Karpas-422 (cell line): Measurements from ENCODE around the gene SNRPN. TPM values are rescaled to one million over a fixed set of nuclear protein-coding genes. Genes with fewer than 3 reads are reported as not detected.

Experiments
- DNase-seq: peaks from one replicate; pipeline ENCODE4 v3.0.0-alpha.2; 2015
- H2AFZ ChIP-seq: fragments of 200-600 bp; sonication (generic); 2 replicates; pipeline ENCODE4 v1.6.1; 2014; ENCODE audit warnings: antibody characterized with exemption, low read length, mixed read lengths
- H3K27ac ChIP-seq: fragments of 200-600 bp; sonication (generic); 2 replicates; pipeline ENCODE4 v1.5.1; 2014; ENCODE audit warnings: mild to moderate bottlenecking, low read length, moderate library complexity
- H3K27me3 ChIP-seq: fragments of 200-600 bp; sonication (generic); 2 replicates; pipeline ENCODE4 v1.6.1; 2014; ENCODE audit warnings: low read length, mixed read lengths
- H3K36me3 ChIP-seq: fragments of 200-600 bp; sonication (generic); 2 replicates; pipeline ENCODE4 v1.6.1; 2014; ENCODE audit warnings: low read length, mixed read lengths; ENCODE audit not compliant: insufficient read depth
- H3K4me1 ChIP-seq: fragments of 200-600 bp; sonication (generic); 2 replicates; pipeline ENCODE4 v1.6.1; 2014; ENCODE audit warnings: mild to moderate bottlenecking, low read length, mixed read lengths
- H3K4me2 ChIP-seq: fragments of 200-600 bp; sonication (generic); 2 replicates; pipeline ENCODE4 v1.6.1; 2014; ENCODE audit warnings: low read length, low read depth, mild to moderate bottlenecking; ENCODE audit not compliant: poor library complexity, severe bottlenecking
- H3K4me3 ChIP-seq: fragments of 200-600 bp; sonication (generic); 2 replicates; pipeline ENCODE4 v1.5.1; 2014; ENCODE audit warnings: mild to moderate bottlenecking, antibody characterized with exemption, low read length, mixed read lengths
- H3K79me2 ChIP-seq: fragments of 200-600 bp; sonication (generic); 2 replicates; pipeline ENCODE4 v1.6.1; 2014; ENCODE audit warnings: mild to moderate bottlenecking, low read length, mixed read lengths
- H3K9ac ChIP-seq: fragments of 200-600 bp; sonication (generic); 2 replicates; pipeline ENCODE4 v1.6.0; 2014; ENCODE audit warnings: low read length
- H3K9me2 ChIP-seq: fragments of 200-600 bp; sonication (generic), shearing (Covaris generic); replicated peaks from 2 replicates; pipeline ENCODE4 v1.6.0; 2014; ENCODE audit warnings: mild to moderate bottlenecking, low read length, moderate library complexity; ENCODE audit not compliant: insufficient read depth
- H3K9me3 ChIP-seq: fragments of 300-700, 200-600 bp; sonication (generic); 2 replicates; pipeline ENCODE4 v1.6.1; 2014; ENCODE audit warnings: low read length, mixed read lengths
- H4K20me1 ChIP-seq: fragments of 200-600 bp; sonication (generic); 2 replicates; pipeline ENCODE4 v1.6.1; 2014; ENCODE audit warnings: mild to moderate bottlenecking, antibody characterized with exemption, low read length, low read depth; ENCODE audit not compliant: insufficient read depth
- total RNA-seq: library from RNA; depleted of rRNA; stranded (reverse); fragments of >200 nt; shearing (Covaris generic); gene quantifications from 2 replicates; pipeline ENCODE4 v1.2.3, GENCODE V29; 2014; ENCODE audit warnings: low replicate concordance

Gene SNRPN
- total RNA-seq, 1 experiment from 2014 or later = 116 TPM

GRCh38 chr15:24955531-24955921 lies 739 bp downstream of the SNRPN start:
- Histone ChIP-seq H3K9ac (peak overlapping the region; percentile 80), H3K4me1 (peaks cover 5% of the 10 kb centered on the region; the same call in 1 of the 2 replicates), H4K20me1 (no peaks in the 10 kb centered on the region), H3K9me2 (no peaks in the 10 kb centered on the region), H3K27me3 (no peaks in the 10 kb centered on the region), H3K9me3 (peaks cover 14% of the 10 kb centered on the region), H3K36me3 (peaks cover 17% of the 10 kb centered on the region), H3K79me2 (peaks cover 57% of the 10 kb centered on the region), H3K4me3 (peak overlapping the region; percentile 69), H2AFZ (peak overlapping the region; percentile 72; the same call in 1 of the 2 replicates), H3K4me2 (peak overlapping the region; percentile 65), H3K27ac (peak overlapping the region; percentile 71; the same call in 1 of the 2 replicates)
- peak; percentile 45 for DNase-seq

DNA sequence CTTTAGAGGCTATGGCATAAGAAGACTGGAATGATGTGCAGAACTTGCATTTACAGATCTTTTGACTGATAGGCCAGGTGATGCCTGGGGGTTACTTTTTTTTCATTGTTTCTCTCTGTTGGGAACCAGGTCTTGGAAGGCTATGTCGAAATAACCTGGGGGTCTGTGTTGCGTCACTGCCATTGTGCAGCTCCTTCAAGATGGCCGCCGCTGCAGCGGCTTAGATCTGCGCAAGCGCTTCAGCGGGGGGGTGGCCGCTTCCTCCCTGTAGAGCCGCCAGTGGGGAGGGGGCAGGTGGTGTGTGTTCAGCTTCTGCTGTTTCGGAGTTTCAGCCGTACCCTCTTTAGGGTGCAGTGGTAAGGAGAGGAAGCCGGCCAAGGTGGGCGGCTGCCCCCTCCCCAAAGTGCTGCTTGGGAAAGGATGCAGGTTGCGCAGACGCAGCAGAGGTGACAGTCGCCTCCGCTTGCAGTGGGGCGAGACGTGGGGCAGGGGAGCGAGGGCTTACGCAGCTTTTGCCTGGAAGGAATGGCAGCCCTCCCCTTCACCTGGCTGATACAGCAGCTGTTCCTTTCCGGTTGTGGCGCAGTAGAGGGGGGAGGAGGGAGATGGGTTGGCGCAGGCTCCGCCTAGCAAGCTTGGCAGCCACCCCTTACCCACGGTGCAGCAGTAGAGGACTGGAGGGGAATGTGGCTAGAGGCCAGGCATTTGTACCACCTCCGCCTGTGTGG lies 1.5 kb downstream of the SNRPN start:
- peak overlapping the region; percentile 71 for H3K27ac ChIP-seq
- peak overlapping the region; percentile 72 for H2AFZ ChIP-seq
- peak overlapping the region; percentile 80 for H3K9ac ChIP-seq
- H3K79me2 ChIP-seq = peaks cover 64% of the 10 kb centered on the region
- peak overlapping the region; percentile 65 for H3K4me2 ChIP-seq
- no peaks in the 10 kb centered on the region for H3K9me2 ChIP-seq
- H3K9me3 ChIP-seq = peaks cover 19% of the 10 kb centered on the region
- peak; percentile 82 for DNase-seq
- H3K4me3 ChIP-seq = peak overlapping the region; percentile 69
- H4K20me1 ChIP-seq = no peaks in the 10 kb centered on the region
- H3K36me3 ChIP-seq = peaks cover 18% of the 10 kb centered on the region
- H3K4me1 ChIP-seq = peaks cover 5% of the 10 kb centered on the region; the same call in 1 of the 2 replicates
- no peaks in the 10 kb centered on the region for H3K27me3 ChIP-seq

GRCh38 chr15:24957691-24958090 lies 2.9 kb downstream of the SNRPN start:
- Histone ChIP-seq H3K27me3 (no peaks in the 10 kb centered on the region), H3K4me2 (no peak overlapping the region), H3K27ac (no peak overlapping the region), H3K9me3 (peaks cover 22% of the 10 kb centered on the region), H3K9ac (no peak overlapping the region), H3K9me2 (no peaks in the 10 kb centered on the region), H3K36me3 (peaks cover 27% of the 10 kb centered on the region), H2AFZ (no peak overlapping the region), H3K4me3 (no peak overlapping the region), H3K79me2 (peaks cover 66% of the 10 kb centered on the region), H3K4me1 (peaks cover 5% of the 10 kb centered on the region; the same call in 1 of the 2 replicates), H4K20me1 (no peaks in the 10 kb centered on the region)
- no peak for DNase-seq

- no peaks in the 10 kb centered on the region for H3K4me1 ChIP-seq
- H3K27me3 ChIP-seq = no peaks in the 10 kb centered on the region
- peaks cover 46% of the 10 kb centered on the region for H3K36me3 ChIP-seq
- no peak for DNase-seq
- H3K9me3 ChIP-seq = peaks cover 30% of the 10 kb centered on the region
- H3K4me2 ChIP-seq = no peak overlapping the region
- H3K9me2 ChIP-seq = no peaks in the 10 kb centered on the region
- no peak overlapping the region for H3K27ac ChIP-seq
- H2AFZ ChIP-seq = no peak overlapping the region
- H4K20me1 ChIP-seq = no peaks in the 10 kb centered on the region
- peaks cover 68% of the 10 kb centered on the region for H3K79me2 ChIP-seq
- no peak overlapping the region for H3K9ac ChIP-seq
- H3K4me3 ChIP-seq = no peak overlapping the region
Measured at GRCh38 chr15:24961967-24962366, 7.2 kb downstream of the SNRPN start.

- no peaks in the 10 kb centered on the region for H3K4me1 ChIP-seq
- H3K27ac ChIP-seq = no peak overlapping the region
- no peaks in the 10 kb centered on the region for H3K9me2 ChIP-seq
- H3K79me2 ChIP-seq = peaks cover 59% of the 10 kb centered on the region
- H3K9ac ChIP-seq = no peak overlapping the region
- no peak overlapping the region for H2AFZ ChIP-seq
- no peaks in the 10 kb centered on the region for H4K20me1 ChIP-seq
- no peak overlapping the region for H3K4me2 ChIP-seq
- no peaks in the 10 kb centered on the region for H3K27me3 ChIP-seq
- DNase-seq = no peak
- no peak overlapping the region for H3K4me3 ChIP-seq
- peaks cover 43% of the 10 kb centered on the region for H3K36me3 ChIP-seq
- peaks cover 25% of the 10 kb centered on the region for H3K9me3 ChIP-seq
Measured at GRCh38 chr15:24962880-24963279, 8.1 kb downstream of the SNRPN start.

DNA sequence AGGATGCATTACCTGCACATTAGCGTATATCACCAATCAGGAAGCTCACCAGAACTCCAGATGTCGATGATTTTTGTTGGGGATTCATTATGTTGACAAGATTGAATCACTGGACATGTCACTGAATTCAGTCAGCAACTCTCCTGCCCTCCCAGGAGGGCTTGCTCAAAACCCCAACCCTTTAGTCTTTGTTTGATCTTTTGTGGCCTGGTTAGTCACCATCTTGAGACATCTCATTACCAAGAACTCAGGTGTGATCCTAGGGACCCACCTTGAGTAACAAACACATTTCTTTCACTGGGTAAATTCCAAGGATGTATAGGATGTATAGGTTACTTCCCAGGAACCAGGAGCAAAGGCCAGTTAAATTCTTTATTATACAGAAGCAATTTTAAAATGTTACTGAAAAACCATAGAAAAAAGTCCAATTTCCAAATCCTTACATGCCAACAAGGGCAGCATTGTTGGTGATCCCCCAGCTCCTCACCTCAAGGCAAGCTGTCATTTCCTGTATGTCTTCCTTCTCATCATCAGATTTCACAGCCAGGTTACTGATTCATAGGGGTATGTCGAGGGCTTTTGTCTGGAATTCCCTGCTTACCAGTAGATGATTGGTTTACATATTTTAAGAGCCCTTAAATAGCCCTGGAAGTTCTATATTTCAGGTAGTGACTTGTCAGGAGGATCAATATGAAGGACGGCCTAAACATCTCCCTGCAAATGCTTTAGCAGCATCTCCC lies 11.7 kb downstream of the SNRPN start:
- H3K36me3 ChIP-seq = peaks cover 44% of the 10 kb centered on the region

DNA sequence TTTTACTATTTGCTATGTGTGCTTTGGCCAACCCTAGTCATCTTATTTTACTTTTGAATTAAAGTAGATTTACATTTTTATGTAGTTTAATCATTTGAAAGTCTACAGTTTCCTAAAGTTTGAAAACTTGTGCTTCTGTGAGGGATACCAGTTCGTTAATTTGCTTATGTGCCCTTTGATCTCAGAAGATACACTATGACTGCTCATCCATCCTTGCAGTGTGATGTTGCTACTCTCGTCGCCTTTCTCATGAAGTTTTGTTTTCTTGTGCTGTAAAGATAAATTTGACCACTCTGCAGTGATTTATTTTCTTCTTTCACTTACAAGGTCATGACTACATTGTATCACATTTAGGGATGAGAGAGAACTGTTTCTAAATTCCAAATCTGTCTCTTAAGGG lies 16.3 kb downstream of the SNRPN start:
- H4K20me1 ChIP-seq = no peaks in the 10 kb centered on the region
- H3K9me3 ChIP-seq = peaks cover 15% of the 10 kb centered on the region
- no peak overlapping the region for H3K4me3 ChIP-seq
- peaks cover 5% of the 10 kb centered on the region; the same call in 1 of the 2 replicates for H3K79me2 ChIP-seq
- H3K4me2 ChIP-seq = no peak overlapping the region
- no peak overlapping the region for H2AFZ ChIP-seq
- DNase-seq = no peak
- H3K27me3 ChIP-seq = no peaks in the 10 kb centered on the region
- no peak overlapping the region for H3K9ac ChIP-seq
- H3K36me3 ChIP-seq = peaks cover 34% of the 10 kb centered on the region
- H3K27ac ChIP-seq = no peak overlapping the region
- no peaks in the 10 kb centered on the region for H3K9me2 ChIP-seq
- H3K4me1 ChIP-seq = no peaks in the 10 kb centered on the region

More for the DNA sequence above, 11.7 kb downstream of the SNRPN start:
- Histone ChIP-seq H3K9me2 (no peaks in the 10 kb centered on the region), H3K27me3 (no peaks in the 10 kb centered on the region), H3K9ac (no peak overlapping the region), H3K27ac (no peak overlapping the region), H3K79me2 (peaks cover 23% of the 10 kb centered on the region), H3K4me3 (no peak overlapping the region), H3K4me1 (no peaks in the 10 kb centered on the region), H3K4me2 (no peak overlapping the region), H4K20me1 (no peaks in the 10 kb centered on the region), H2AFZ (no peak overlapping the region), H3K9me3 (peaks cover 15% of the 10 kb centered on the region)
- no peak for DNase-seq

DNA sequence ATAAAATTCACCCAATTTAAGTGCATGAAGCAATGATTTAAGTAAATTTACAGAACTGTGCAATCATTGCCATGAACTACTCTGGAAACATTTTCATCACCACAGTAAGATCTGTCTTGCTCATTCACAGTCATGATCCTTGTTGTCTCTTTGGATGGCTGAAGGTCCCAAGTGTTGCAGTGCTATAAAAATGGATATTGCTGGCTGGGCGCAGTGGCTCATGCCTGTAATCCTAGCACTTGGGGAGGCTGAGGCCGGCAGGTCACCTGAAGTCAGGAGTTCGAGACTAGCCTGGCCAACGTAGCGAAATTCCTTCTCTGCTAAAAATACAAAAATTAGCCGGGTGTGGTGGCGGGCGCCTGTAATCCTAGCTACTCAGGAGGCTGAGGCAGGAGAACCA lies 17.0 kb downstream of the SNRPN start:
- Histone ChIP-seq H3K4me2 (no peak overlapping the region), H2AFZ (no peak overlapping the region), H3K27ac (no peak overlapping the region), H3K79me2 (no peaks in the 10 kb centered on the region), H3K9ac (no peak overlapping the region), H3K9me2 (no peaks in the 10 kb centered on the region), H3K4me1 (no peaks in the 10 kb centered on the region), H3K36me3 (peaks cover 27% of the 10 kb centered on the region), H3K27me3 (no peaks in the 10 kb centered on the region), H3K9me3 (peaks cover 10% of the 10 kb centered on the region), H3K4me3 (no peak overlapping the region), H4K20me1 (no peaks in the 10 kb centered on the region)
- DNase-seq = no peak
